ENCODE data around the gene CBX7.

CBX7 gene

DNA sequence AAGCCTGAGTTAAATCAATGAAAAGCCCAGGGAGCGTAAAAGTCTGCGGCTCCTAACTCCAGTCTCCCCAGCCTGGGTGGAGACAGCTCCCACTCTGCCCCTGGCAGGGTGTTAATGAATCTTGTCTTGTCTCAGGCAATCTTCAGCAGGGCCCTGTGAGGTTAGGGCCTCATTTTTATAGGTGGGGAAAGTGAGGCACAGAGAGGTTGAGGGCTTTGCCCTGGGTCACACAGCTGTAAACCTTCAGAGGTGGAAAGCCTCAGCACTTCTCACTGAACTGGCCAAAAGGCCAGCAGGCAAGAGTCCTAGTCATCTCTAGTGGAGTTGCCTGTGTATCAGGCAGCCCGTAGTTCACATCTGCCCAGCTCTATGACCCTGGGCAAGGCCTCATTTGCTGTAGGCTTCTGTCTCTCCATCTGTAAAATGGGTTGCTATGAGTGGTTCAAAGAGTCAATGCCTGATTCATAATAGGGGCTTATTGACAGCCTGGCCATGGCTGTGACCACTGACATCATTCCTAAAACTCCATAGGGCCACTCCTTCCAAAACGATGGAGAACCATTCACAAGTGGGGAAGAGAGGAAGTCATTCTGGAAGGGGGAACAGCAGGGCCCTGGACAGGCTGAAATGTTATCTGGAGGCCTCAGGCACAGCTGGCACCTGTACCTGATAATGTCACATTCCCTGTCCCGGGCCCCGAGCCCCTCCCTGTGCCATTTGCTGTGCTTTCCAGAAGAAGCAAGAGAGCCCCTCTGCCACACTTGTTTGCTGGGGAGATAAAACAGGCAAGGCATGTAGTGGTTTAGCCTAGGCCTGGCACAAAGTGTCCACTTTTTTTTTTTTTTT is 6.0 kb downstream of the CBX7 start:
- no peak for DNase-seq

DNA sequence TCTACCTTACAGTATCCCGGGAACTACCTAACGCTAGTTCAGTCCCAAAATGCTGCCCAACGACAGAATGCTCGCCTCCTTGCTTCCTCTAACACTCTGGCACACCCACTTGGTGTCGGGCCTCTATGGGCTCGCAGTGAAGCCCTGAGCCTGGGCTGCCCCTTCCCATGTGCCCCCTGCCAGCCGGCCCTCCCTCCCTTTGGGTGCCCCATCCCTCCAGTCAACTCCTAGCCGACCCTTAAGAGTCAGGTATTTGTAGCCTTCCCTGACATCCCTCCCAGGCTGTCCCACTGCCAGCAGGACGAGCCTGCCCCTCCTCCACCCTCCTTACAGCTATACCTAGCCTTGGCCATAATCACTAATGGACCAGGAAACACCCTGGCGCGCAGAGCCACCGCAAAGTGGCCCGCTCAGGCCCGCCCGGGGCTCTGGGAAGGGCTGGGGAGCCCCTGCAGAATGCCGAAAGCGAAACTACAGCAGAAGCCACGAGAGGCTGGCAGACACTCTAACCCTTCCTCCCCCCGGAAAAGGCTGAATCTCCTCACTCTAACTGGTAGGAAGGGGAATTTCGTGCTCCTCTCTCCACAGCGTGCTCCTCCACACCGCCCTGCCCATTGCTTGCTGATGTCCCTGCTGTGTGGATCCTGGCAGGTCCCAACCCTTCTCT is 8.2 kb downstream of the CBX7 start:
- no peak for DNase-seq

DNA sequence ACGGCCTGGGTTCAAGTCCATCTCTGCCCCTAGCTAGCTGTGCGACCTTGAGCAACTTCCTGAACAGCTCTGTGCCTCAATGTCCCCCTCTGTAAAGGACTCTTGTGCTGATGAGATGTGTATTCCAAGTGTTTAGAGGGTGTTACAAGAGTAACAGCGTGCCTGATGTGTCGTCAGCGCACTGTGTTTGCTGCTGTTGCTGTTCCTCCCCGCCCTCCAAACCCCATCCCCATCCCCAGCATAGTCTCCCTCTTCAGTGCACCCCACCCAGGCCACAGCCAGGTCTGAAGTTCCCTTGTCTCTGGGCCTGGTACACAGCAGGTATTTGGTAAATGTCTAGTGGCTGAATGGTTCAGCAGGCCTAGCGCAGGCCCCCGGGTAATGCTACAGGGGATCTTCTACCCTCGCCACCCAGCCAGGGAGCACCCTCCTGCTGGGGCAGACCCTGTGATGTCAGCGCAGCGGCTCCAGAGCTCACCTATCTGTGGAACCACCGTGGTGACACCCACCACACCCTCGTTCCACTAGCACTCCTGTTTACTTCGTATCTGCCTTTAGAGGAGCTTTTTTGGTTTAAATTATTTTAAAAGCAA is 10.3 kb downstream of the CBX7 start:
- no peak for DNase-seq

DNA sequence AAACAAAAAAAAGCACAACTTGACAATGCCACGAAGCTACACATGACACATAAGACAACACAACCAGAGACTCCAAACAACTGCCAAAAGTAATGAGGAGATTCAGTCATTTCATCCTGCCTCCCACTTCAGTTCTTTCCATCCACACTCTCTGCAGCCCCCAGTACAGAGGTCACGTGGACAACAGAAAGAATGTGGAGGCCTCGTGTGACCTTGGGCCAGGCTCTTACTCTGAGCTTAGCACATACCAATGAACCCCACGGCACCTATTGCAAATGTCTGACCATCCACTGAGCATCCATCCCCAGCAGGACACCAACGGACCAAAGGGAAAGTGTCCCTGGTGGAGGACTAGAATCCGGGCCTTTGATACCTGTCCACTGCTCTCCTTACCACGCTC is 12.5 kb downstream of the CBX7 start:
- DNase-seq, result no peak

DNA sequence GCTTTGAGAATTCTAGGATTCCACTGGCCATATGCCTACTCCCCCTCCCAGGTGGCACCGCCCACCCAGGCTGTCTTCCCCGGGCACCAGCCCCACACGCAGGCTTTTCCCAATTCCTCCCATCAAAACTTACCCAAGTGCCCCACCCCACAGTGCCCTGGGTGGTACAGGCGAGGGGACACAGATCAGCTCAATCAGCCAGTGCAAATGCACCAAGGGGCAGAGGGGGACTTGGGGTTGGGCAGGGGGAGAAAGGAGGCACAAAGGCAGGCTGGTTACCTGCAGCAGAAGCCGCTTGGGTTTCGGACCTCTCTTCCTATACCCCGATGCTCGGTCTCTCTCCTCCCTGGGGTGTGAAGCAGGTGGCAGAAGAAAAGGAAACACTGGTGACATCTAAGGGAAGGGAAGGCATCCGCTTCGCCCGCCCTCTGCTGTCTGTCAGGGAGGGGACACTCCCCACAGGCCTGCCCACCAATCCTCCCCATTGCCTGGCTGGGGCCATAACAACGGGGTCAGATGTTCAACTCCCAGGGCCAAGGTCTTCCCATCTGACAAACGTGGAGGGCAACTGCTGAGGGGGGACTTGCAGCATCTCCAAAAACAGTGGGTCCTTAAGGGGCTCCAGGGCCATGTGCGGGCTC is 14.0 kb downstream of the CBX7 start:
- DNase-seq, result no peak

DNA sequence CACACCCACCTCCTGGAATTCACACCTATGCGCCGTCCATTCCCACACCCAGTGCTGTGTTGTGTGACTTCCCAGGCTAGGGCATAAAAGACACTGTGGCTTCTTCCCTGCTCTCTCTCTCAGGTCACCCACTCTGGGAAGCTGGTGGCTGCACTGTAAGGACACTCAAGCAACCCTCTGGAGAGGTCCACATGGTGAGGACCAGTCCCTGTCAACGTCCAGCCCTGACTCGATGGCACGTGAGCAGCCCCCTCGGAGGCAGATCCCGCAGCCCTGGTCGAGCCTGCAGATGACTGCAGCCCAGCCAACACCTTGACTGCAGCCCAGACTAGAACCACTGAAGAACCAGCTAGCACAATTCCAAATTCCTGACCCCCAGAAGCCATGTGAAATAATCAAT is 16.2 kb downstream of the CBX7 start:
- DNase-seq, result no peak

DNA sequence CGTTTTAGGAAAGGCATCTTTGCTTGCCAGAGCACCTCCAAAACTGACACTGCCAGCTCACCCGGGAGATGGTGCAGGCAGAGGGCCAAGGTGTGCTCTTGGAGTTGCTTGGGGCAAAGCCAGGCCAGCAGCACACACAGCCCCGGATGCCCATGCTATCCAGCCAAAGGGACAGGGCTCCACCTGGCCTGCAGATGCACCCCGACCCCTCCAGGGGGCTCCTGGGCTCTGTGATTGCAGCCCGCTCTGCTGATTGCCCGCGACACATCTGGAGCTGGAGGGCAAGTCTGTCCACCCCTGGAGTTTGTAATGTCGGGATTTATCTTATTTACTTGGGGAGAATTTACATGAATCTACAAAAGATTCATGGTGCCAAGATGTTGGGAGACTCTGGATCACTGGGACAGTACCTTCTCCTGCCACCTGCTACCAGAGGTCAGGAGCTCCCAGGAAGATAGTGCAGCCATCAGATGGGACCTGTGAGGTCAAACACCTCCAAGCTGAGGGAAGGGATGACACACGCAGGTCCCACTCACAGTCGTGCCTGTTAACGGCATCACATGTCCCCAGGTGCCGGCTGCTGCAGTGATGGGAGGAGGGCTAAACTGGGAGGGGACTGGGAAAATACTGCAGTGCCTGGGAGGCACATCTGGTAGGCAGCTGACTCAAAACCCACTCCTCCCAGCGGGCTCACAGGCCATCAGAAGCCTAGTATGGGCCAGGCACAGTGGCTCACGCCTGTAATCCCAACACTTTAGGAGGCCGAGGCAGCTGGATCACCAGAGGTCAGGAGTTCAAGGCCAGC is 17.2 kb downstream of the CBX7 start:
- no peak for DNase-seq

DNA sequence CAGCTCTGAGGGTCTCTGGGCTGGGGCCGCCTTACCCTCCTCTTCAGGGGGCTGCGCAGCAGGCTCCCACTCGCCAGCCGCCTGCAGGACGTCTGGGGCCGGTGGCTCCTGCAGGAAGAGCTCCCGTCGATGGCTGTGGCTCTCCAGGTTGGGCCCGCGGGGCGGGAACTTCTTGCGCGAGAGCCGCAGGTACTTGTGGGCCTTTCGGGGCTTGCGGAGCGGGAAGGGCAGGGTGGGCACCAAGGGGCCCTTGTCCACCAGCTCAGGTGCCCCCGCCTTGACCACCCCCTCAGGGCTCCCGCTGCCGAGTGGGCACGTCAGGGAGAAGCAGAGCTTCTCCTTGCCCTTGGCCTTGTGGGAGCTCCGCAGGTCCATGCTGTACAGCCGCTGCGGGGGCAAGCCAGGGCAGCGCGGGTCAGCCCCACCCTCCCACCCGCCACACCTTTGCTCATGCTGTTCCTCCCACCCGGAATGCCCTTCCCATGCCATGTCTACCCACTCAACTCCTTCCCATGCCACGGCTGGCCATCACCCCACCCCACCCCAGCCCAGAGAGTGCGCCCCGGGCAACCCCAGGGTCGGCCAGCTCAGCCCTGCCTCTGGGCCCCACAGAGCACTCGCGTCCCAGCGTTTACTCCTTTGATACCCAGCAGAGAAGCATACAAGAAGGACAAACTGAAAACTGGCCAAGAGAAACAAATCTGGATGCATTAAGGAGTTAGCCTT is 18.0 kb downstream of the CBX7 start:
- no peak for DNase-seq

DNA sequence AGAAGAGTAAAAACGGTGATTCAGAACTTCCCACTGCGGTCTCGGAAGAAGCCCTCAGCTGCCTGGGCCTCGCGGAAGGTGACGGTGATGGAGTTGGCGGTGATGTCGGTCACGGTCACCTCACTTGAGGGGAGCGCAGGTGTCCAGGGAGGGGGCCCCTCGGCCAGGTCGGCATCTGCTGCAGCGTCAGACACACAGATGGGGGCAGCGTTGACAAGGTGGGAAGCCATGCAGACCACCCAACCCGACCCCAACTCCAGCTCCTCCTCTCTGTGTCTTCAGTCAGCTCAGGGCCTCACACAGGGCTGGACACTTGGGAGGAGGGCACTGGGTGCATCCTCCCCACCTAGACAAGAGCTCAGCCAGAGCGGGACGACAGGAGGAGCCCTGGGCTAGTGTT is 18.6 kb downstream of the CBX7 start:
- no peak for DNase-seq

DNA sequence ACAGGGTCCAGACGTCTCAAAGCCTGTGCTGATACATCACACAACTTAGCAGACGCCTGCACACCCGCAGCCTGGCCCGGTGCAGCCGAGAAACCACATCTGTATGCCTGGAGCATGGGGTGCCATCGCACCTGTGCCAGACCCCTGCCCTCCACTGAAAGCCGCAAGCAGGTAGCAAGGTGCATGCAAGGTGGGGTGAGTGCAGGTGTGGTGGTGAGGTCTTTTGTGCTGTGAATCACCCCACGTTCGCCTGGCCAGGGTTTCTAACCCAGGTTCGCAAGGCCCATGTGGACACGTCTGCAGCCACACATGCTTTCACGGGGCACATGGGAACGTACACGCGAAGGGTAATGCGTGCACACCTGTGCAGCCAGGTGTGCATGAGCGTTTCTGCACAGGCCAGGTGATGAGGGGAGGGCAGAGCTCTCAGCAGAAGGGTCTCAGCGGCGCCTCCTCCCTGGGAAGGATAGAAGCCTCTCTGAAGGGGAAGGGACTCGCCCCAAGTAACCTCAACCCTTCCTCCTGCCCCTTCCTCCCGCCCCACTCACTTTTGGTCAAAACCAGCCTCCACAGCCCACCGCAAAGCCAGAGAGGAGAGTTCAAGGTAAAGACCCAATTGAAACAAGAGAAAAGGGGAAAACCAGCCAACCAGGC is 19.5 kb downstream of the CBX7 start:
- DNase-seq, result no peak

DNA sequence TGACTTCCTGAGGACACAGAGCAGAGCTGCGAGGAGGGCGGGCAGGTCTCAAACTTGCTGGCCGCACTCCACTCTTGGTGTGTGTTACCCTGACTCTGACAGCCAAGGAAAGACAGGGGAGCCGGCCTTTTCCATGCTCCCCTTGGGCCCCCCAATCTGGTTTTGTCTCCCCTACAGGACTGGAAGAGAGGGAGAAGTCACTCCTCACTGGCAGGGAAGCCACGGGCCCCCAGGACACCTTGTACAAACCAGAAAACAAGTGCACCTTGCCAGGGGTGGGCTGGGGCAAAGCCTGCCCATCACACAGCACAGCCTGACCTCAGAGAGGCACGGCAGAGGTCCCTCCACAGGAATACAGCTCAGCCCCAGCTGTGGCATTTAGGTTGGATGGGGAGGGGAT is 20.2 kb downstream of the CBX7 start:
- no peak for DNase-seq

DNA sequence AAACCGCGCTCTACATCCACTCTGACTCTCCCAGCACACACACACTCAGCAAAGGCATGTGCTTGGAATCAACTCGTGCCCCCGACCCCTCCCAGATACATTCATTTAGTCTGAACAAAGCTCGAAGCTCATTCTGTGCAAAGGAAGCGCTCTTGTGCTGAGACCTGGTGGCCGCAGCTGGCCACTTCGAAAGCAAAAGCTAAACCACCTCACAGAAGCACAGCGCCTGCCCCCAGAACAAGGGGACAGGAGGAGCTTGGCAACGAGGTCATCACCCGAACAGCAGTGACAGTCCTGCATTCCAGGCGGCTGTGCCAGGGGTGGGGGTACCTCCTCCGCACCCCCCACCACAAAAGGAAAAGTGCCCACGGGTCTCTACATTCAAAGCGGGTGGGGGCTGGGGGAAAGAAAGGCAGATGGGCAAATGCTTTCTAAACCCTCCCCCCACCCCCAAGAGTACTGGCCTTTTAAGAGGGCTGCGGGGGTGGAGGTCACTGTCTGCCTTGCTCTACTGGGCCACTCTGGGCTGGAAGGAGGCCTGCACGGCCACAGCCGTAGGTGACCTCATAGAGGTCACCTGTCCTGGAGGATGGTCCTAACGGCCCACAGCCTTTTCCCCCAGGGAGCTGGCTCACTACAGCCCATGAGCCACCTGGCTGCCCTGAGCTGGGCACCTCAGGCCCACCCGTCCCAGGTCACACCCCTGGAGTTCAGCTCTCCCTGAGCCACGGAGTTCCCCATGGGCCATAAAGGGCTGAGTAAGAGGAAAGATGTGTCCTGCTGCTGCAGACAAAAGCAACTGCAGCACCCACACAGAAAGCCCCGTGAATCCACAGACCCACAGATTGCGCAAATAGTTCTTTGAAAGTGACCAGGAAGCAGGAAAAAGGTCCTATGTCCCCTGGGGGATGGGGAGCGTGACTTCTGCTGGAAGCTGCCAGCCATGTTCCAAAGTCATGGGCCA is 21.3 kb downstream of the CBX7 start:
- DNase-seq, result no peak

DNA sequence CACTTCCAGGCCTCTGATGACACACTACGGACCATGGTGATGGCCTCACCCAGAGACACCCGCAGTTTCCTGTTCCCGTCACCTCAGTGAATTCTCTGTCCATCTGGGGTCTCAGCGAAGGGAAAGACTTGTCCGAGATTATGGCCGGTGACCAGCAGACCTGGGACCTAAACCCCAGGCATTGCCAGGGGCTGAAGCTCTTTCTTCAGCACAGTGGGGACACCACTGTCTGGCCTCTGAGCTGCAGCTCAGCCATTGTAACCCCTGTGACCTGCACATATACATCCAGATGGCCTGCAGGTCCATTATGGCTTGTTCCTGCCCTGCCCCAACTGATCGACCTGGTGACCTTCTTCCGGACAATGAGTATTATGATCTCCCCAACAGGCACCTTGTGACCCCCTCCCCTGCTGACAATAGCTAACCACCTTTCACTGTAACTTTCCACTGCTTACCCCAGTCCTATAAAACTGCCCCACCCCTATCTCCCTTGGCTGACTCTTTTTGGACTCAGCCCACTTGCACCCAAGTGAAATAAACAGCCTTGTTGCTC is 22.3 kb downstream of the CBX7 start:
- DNase-seq, result no peak

DNA sequence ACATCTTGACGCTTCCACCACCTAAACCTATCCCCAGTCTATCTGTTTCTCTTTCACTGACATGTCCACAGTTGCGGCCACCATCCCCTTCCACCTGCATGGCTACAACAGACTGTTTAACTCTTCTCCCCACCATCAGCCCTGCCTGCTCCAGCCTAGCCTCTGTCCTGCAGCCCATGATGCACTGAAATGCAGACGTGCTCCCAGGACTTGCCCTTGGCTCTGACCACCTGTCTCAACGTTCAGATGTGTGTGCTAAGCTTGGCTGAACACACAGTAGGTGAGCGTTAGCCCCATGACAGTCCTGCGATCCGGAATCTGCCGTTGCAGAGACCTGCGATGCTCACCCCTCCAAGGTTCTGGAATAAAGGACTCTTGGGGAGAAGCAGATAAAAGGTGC is 22.7 kb downstream of the CBX7 start:
- no peak for DNase-seq

DNA sequence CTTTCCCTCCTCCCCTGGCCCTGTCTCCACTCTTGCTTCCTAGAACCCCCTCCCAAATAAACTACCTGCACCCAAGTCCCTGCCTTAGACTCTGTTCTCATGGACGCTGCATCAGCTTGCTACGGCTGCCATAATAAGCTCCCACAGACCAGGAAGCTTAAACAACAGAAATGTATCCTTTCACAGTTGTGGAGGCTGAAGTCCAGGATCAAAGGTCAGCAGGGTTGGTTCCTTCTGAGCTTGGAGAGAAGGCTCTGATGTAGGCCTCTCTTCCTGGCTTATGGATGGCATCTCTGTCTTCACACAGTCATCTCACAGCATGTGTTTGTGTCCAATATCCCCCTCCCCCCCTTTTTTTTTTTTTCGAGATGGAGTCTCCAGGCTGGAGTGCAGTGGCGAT is 23.4 kb downstream of the CBX7 start:
- DNase-seq, result no peak

DNA sequence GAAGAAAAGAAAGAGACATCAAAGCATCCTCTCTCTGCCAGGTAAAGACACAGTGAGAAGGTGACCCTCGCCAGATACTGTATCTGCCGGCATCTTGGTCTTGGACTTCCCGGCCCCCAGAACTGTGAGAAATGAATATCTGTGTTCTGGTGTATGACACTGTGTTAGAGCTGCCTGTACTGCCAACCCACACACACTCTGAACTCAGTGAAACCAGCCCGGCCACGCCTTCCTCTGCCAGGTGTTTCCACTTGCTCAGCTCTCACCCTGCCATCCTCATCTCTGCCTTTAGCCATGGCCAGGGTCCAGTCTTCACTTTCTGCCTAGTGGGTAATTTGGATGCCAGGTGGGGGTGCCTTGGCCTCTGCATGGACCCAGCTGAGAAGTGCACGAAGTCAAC is 24.0 kb downstream of the CBX7 start:
- no peak for DNase-seq

DNA sequence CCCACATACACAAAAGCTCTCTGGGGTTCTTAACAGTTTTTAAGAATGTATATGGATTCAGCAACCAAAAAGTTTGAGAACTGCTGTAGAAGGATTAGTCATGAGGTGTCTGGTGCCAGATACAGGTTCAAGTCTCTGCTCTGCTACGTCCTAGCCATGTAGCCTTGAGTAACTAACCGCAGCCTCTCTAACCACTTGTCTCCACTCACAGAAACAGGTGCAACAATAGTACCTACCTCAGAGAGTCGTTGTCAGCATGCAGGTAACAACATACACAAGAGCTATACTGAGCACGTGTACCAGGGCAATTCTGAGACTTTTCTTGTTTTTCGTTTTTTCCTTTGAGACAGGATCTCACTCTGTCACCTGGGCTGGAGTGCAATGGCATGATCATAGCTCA is 26.9 kb downstream of the CBX7 start:
- no peak for DNase-seq

DNA sequence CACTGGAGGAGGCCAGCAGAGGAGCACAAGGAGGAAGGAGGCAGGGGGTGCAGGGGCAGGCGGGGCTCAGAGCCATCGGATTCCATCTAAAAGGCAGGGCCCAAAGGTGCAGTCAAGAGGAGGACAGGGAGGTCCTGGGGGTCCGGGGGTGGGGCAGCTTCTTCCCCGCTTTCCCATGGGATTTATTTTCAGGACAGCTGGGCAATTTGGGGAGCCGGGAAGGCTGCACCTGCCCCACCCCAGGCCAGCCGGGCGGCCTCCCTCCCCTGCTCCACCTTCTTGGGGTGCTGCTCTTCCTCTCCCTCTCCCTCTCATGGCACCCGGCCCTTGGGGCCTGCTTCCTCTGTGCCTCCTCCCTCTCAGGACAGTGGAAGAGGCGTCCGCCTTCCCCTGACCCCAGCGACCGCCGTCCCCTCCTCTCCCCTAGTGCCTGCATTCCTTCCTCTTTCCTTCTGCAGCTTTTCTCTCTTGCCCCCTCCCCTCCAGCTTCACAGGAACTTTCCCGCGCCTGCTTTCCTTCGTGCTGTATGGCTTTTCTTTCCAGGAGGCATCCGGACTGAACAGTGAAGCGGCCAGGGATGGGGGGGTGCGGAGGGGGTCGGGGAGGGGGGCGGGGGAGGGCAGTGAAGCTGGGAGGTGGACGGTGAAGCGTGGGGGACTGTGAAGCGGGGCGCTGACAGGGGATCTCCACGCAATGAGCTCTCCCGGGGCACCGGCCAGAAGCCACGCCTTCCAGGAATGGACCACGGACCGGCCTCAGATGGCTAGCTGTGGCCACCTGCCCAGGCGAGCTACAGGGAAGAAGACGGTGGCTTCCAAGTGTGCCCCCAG is 28.5 kb downstream of the CBX7 start:
- DNase-seq, result no peak

Measured in NCI-H1694 treated with DMSO at 0.1 percent for 48 hours (cell line).